ENCODE results near the gene EPHA3. TPM values are rescaled to one million over a fixed set of nuclear protein-coding genes. Genes with fewer than 3 reads are reported as not detected.

Gene EPHA3
- total and polyA plus RNA-seq, 8 donors, result 0.29 to 33.9 (median 0.81) TPM

DNA sequence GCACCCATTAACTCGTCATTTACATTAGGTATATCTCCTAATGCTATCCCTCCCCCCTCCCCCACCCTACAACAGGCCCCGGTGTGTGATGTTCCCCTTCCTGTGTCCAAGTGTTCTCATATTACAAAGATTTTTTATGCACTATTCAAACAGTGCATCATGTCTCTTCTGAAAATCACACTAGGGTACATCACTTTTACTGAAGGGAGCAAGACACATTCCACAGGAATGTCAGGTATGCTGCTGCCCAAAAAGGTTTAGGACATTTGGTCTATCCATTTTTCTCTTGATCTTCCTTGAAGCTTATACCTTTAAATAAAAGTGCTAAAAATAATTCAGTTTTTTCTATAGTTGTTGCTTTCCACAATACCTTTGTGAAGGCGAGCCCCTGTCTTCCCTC lies 9.2 kb upstream of the EPHA3 start:
- TF ChIP-seq EP300 (IDR thresholded peaks at IDR 0.05), result no peak
- no peak for TF ChIP-seq CTCF (IDR thresholded peaks at IDR 0.05)
- TF ChIP-seq POLR2A (IDR thresholded peaks at IDR 0.05), result no peak
- TF ChIP-seq POLR2AphosphoS5 (IDR thresholded peaks at IDR 0.05), result no peak
- Histone ChIP-seq H3K36me3 (no peaks in the 10 kb centered on the region), H3K4me1 (no peaks in the 10 kb centered on the region), H3K9me3 (no peaks in the 10 kb centered on the region), H3K27me3 (no peaks in the 10 kb centered on the region), H3K4me3 (no peak overlapping the region), H3K27ac (no peak overlapping the region)
- no peak for DNase-seq
- WGBS, 5 donors, result 76 to 89% (median 81%) methylated on average over 3 of the region's 3 CpGs
- intact Hi-C loops (cut with DNase I; ENCODE audit: low total_unique reads), result no loop called here

GRCh38 chr3:89098964-89099585 lies 8.3 kb upstream of the EPHA3 start:
- Histone ChIP-seq H3K36me3 (no peaks in the 10 kb centered on the region), H3K27ac (no peak overlapping the region), H3K27me3 (no peaks in the 10 kb centered on the region), H3K9me3 (no peaks in the 10 kb centered on the region), H3K4me1 (no peaks in the 10 kb centered on the region), H3K4me3 (no peak overlapping the region)
- TF ChIP-seq POLR2AphosphoS5 (IDR thresholded peaks at IDR 0.05) (no peak), CTCF (IDR thresholded peaks at IDR 0.05) (peak in 5 of 7 experiments; percentile 44 to 89 (median 82)), EP300 (IDR thresholded peaks at IDR 0.05) (no peak), POLR2A (IDR thresholded peaks at IDR 0.05) (no peak)
- intact Hi-C loops (cut with DNase I; ENCODE audit: low total_unique reads), result no loop called here
- DNase-seq, result peak; percentile 49 to 71
- WGBS, 5 donors, result 12 to 24% (median 16%) methylated on average over 8 of the region's 8 CpGs

- no peak overlapping the region for H3K27ac ChIP-seq
- no peaks in the 10 kb centered on the region for H3K4me1 ChIP-seq
- H3K27me3 ChIP-seq, result peaks cover 0 to 10% (median 0%) of the 10 kb centered on the region in 3 donors
- TF ChIP-seq EP300 (IDR thresholded peaks at IDR 0.05) (no peak), POLR2AphosphoS5 (IDR thresholded peaks at IDR 0.05) (no peak), CTCF (IDR thresholded peaks at IDR 0.05) (no peak), POLR2A (IDR thresholded peaks at IDR 0.05) (no peak)
- DNase-seq, result peak in 1 of 2 donors; percentile 27
- no peak overlapping the region for H3K4me3 ChIP-seq
- H3K36me3 ChIP-seq, result no peaks in the 10 kb centered on the region
- H3K9me3 ChIP-seq, result no peaks in the 10 kb centered on the region
- intact Hi-C loops (cut with DNase I; ENCODE audit: low total_unique reads), result no loop called here
These were observed 6.2 kb upstream of the EPHA3 start for GRCh38 chr3:89101251-89101650.

DNA sequence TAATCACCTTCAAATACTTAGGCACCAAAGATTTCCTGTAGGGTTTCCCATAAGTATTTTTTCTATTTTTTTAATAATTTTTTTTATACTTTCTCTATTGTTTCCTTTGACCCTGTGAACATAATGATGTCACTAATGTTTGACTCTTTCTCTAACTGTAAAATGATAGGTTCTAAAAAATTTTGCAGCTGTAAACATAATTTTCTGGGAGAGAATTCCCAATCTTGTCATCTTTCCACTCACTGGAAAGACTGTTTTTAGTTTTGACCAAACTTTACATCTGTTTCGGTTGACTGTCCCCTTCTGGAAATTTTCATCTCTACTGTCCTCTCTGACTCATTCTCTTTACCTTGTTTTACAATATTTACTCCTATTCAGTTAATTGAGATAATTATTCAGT lies 5.5 kb upstream of the EPHA3 start:
- Histone ChIP-seq H3K27me3 (peaks cover 0 to 15% (median 2%) of the 10 kb centered on the region in 3 donors), H3K9me3 (no peaks in the 10 kb centered on the region), H3K4me1 (peaks cover 0 to 1% (median under 1%) of the 10 kb centered on the region in 4 donors), H3K27ac (no peak overlapping the region), H3K4me3 (no peak overlapping the region), H3K36me3 (no peaks in the 10 kb centered on the region)
- TF ChIP-seq POLR2AphosphoS5 (IDR thresholded peaks at IDR 0.05) (no peak), CTCF (IDR thresholded peaks at IDR 0.05) (no peak), EP300 (IDR thresholded peaks at IDR 0.05) (no peak), POLR2A (IDR thresholded peaks at IDR 0.05) (no peak)
- 88 to 95% (median 93%) methylated on average over 1 of the region's 1 CpG for WGBS, 5 donors
- intact Hi-C loops (cut with DNase I; ENCODE audit: low total_unique reads), result no loop called here
- no peak for DNase-seq

Measured in stomach (tissue), 9 donors.